ENCODE measurements around the gene TUBA1B.

DNA sequence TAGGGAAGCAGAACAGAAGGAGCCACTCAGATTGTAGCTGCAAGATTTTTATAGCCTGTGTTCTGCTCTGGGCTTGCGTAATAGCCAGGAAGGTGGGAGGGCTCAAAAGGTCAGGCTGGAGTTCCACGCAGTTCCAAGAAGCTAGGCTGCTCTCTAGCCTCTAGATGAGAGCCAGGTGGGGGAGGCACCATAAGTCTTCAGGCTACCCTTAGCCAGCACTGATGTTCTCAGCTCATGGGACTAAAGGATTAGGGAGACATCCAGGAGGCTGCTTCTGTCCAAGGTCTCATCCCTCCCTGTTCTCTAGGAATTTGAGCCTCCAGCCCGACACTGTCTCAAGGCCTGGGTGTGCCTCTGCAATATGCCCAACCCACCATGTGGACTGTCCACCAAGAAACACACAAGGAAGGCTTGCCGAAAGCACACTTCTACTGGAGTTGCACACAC lies 22.2 kb downstream of the TUBA1B start:
- TF ChIP-seq POLR2A (IDR thresholded peaks at IDR 0.05): no peak
- TF ChIP-seq, protein P1, sequence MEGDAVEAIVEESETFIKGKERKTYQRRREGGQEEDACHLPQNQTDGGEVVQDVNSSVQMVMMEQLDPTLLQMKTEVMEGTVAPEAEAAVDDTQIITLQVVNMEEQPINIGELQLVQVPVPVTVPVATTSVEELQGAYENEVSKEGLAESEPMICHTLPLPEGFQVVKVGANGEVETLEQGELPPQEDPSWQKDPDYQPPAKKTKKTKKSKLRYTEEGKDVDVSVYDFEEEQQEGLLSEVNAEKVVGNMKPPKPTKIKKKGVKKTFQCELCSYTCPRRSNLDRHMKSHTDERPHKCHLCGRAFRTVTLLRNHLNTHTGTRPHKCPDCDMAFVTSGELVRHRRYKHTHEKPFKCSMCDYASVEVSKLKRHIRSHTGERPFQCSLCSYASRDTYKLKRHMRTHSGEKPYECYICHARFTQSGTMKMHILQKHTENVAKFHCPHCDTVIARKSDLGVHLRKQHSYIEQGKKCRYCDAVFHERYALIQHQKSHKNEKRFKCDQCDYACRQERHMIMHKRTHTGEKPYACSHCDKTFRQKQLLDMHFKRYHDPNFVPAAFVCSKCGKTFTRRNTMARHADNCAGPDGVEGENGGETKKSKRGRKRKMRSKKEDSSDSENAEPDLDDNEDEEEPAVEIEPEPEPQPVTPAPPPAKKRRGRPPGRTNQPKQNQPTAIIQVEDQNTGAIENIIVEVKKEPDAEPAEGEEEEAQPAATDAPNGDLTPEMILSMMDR (IDR thresholded peaks at IDR 0.05): no peak
